Fibroblast of mammary gland (primary cell): ENCODE data around the gene NAA60.

Experiments used
- DNase-seq: peaks from one replicate; pipeline ENCODE4 v3.0.0-alpha.2; 2010; ENCODE audit warnings: low read depth
- H3K4me3 ChIP-seq: 2 replicates; pipeline ENCODE4 v1.5.1; 2011; ENCODE audit warnings: low read depth, mild to moderate bottlenecking, low read length, moderate library complexity; ENCODE audit not compliant: control insufficient read depth
- TF ChIP-seq, protein P1 (sequence below): conservative IDR thresholded peaks from 2 replicates; pipeline ENCODE4 v1.5.1; 2011; ENCODE audit warnings: low read depth, low read length, inconsistent platforms; ENCODE audit not compliant: control insufficient read depth, insufficient read depth

NAA60 gene

DNA sequence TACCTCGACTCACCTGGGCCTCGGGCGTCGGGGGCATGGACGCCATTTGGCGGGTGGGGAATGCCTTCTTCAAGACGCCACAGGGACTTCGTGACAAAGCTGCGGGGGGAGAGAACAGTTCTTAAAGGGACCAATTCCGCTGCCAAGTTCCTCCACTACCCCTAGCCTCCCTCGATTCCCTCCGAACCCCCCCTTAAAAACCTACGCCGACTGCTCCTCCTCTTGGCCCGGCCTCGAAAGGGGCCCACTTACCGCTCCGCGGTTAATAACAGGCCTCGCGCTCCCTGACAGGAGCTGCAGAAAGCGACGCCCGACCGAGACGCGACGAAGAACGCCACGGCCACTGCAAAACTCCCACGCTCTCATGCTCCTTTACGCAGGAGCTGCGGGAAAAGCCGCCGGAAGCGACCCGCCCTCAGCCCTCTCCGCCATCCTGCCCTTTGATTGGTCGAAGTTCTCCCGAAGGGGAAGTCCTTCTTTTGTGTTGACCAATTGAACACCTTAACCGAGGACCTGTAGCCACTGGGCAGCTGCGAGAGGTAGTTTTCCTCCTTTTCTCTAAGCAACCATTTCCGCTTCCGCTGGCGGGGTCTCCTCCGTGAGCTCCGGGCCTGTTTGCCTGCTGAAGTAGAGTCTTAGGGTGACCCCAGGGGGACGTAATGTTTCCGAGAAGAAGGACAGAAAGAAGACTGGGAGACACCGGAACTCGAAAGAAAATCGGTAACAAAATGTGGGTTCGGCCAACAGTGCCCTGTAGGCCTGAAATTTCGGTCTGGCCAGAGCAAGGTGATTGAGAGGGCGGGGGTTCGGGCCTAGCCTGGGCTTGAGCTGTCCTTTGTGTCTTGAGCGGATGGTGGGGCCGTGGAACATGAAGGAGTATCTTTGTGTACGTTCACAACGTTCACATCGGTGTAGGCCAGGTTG lies at the start of gene NAA60, which contains the start of gene ZNF597:
Gene NAA60 (plus strand): TSS at position 573 of the 924 bp plus-strand sequence. CDS start 32,548 bp downstream, outside the sequence.
Gene ZNF597 (minus strand): TSS at position 397 of the 924 bp plus-strand sequence. CDS start 351 bp downstream, at position 46.
- DNase-seq: peak; percentile 90

DNA sequence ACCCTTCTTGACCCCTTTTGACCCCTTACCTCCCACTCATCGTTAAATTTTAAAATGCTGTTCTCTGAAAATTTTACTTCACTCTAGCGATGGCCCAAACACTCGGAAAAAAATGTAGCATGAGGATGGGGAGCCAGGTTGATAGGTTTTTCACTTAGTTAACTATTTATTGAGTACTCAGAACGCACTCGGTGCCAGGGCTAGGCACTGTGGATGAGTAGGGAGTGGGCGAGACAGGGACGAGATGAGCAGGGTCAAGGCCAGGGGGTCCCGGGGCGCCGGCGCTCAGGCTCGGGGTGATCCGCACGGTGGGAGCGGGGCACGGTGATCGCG lies 43.1 kb upstream of the NAA60 start:
- DNase-seq: no peak

More for the DNA sequence above, at the start of gene NAA60, which contains the start of gene ZNF597:
- H3K4me3 ChIP-seq: peak within 1 kb of the TSS; percentile 70
- TF ChIP-seq, protein P1, sequence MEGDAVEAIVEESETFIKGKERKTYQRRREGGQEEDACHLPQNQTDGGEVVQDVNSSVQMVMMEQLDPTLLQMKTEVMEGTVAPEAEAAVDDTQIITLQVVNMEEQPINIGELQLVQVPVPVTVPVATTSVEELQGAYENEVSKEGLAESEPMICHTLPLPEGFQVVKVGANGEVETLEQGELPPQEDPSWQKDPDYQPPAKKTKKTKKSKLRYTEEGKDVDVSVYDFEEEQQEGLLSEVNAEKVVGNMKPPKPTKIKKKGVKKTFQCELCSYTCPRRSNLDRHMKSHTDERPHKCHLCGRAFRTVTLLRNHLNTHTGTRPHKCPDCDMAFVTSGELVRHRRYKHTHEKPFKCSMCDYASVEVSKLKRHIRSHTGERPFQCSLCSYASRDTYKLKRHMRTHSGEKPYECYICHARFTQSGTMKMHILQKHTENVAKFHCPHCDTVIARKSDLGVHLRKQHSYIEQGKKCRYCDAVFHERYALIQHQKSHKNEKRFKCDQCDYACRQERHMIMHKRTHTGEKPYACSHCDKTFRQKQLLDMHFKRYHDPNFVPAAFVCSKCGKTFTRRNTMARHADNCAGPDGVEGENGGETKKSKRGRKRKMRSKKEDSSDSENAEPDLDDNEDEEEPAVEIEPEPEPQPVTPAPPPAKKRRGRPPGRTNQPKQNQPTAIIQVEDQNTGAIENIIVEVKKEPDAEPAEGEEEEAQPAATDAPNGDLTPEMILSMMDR: no peak

DNA sequence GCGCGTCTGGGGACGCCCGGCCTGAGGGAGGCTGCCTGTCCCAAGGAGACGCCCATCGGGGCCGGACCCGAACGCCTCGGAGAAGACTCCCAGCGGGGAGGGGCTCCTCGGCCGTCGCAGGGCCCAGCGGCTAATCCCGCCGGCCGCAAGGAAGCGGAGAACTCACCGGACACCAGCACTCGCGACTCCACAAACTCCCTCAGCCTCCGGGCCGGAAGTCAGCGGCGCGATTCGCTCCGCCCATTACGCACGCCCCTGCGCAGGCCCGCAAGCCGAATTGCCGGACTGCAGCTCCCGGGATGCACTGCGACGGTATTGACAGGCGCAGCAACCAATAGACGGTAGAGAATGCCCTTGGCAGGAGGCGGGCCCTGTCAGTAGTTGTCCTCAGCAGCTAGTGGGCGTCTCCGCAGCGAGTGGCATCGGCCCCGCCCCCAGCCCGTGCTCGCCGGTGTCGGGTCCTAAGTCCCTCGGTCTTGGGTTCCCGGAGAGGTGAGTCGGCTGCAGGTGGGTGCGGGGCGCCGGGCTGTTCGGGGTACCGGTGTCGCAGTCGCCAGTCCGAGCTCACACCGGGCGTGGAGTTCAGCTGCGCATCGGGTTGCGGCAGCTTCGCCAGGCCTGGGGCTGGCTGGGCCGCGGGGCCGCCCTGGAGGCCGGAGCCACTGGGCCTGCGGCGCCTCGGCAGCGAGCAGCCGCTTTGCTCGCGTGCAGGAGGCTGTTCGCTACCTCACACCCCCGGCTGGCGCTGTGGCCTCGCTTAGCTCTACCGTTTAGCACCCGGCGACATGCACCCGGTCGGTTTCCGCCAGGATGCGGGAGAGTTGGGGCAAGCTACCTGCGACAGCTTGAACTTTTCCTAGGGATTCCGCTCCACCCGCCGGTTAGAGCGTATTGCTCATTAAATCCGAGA lies 42.4 kb upstream of the NAA60 start, which contains the start of the genes ZNF174 and ZSCAN32:
Gene ZNF174 (plus strand): TSS at position 437 of the 910 bp plus-strand sequence. CDS start 790 bp downstream, outside the sequence.
Gene ZSCAN32 (minus strand): TSS at position 226 of the 910 bp plus-strand sequence. CDS start 3,447 bp downstream, outside the sequence.
- H3K4me3 ChIP-seq: peak within 1 kb of the TSS; percentile 74
- TF ChIP-seq, protein P1: no peak
- DNase-seq: peak; percentile 98

More for the DNA sequence above, 43.1 kb upstream of the NAA60 start:
- TF ChIP-seq, protein P1: no peak
- peak overlapping the region; percentile 74 for H3K4me3 ChIP-seq

DNA sequence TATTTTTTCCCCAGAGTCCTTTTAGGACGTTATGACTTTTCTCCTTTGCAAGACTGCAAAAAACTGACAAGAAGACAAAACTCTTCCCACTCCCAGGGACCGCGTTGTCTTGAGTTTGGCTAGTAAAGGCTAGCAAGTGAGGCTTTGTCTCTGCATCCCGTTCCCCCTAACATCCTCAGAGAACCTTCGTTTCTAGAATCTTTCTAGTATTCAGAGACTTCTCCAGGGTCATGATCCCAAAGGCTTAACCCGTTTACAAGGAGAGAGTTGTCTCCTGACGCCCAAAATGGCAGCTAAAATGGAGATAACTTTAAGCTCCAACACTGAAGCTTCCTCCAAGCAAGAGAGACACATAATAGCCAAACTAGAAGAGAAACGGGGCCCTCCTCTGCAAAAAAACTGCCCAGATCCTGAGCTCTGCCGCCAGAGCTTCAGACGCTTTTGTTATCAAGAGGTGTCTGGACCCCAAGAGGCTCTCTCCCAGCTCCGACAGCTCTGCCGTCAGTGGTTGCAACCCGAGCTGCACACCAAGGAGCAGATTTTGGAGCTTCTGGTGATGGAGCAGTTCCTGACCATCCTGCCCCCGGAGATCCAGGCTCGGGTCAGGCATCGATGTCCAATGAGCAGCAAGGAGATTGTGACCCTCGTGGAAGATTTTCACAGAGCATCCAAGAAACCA lies 41.6 kb upstream of the NAA60 start:
- H3K4me3 ChIP-seq: peak overlapping the region; percentile 74
- DNase-seq: peak; percentile 14
- TF ChIP-seq, protein P1: no peak

DNA sequence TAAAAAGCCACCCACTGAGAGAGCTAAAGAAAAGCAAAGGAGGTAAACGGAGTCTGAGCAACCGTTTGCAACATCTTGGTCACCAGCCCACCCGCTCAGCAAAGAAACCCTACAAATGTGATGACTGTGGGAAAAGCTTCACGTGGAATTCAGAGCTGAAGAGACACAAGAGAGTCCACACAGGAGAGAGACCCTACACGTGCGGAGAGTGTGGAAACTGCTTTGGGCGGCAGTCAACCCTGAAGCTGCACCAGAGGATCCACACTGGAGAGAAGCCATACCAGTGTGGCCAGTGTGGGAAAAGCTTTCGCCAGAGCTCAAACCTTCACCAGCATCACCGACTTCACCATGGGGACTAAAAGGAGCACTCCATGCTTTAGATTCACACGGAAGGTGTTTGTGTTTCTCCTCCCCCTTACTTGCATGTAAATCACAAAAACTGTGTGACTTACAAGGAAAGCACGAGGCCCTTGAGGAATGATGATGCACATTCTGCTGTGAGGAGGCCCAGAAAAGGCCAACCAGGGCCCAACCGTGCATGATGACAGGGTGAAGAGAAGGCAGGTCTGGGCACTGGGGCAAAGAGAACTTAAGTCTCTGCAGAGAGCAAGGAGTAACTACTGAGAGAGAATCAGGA lies 34.8 kb upstream of the NAA60 start:
- no peak for DNase-seq
- TF ChIP-seq, protein P1: no peak

More for the DNA sequence above, 34.8 kb upstream of the NAA60 start:
- no peak overlapping the region for H3K4me3 ChIP-seq
